ENCODE data around the gene TMEM91. TPM values are rescaled to one million over a fixed set of nuclear protein-coding genes. Genes with fewer than 3 reads are reported as not detected.

The TMEM91 gene
- total and polyA plus RNA-seq, 2 of the 13 experiments (the other 11 are each of a cell fraction or from before 2014, with no cell fraction given) = 6.3 to 10.3 TPM

- TF ChIP-seq GRHL1 (CRISPR knock-in tag; conservative IDR thresholded peaks at IDR 0.05) (no peak), TRAFD1 (CRISPR knock-in tag; IDR thresholded peaks at IDR 0.05; ENCODE audit: borderline replicate concordance) (no peak), YEATS4 (CRISPR knock-in tag; IDR thresholded peaks at IDR 0.05; ENCODE audit: borderline replicate concordance) (peak; percentile 72), NCOA5 (CRISPR knock-in tag; IDR thresholded peaks at IDR 0.05) (no peak), BCL6 (CRISPR knock-in tag; IDR thresholded peaks at IDR 0.05) (0 out of 2 replicates have a peak, but pooled peaks have one; percentile 23), HMGXB4 (CRISPR knock-in tag; IDR thresholded peaks at IDR 0.05; ENCODE audit: borderline replicate concordance in 1 of 2, low read depth in 1 of 2) (peak; percentile 81 to 94; a peak in 3 of 4 replicates), PRMT3 (CRISPR knock-in tag; IDR thresholded peaks at IDR 0.05; ENCODE audit: borderline replicate concordance, low read depth) (no peak), ETS1 (CRISPR knock-in tag; IDR thresholded peaks at IDR 0.05) (no peak), ZSCAN31 (CRISPR knock-in tag; IDR thresholded peaks at IDR 0.05; ENCODE audit: low read depth) (no peak; the same call in none of the 2 replicates), HOXA7 (CRISPR knock-in tag; IDR thresholded peaks at IDR 0.05) (no peak), MTF1 (CRISPR knock-in tag; IDR thresholded peaks at IDR 0.05) (no peak), ZNF292 (CRISPR knock-in tag; IDR thresholded peaks at IDR 0.05; ENCODE audit: borderline replicate concordance, low read depth) (no peak), EED (CRISPR knock-in tag; IDR thresholded peaks at IDR 0.05) (no peak), ZNF615 (CRISPR knock-in tag; IDR thresholded peaks at IDR 0.05; ENCODE audit: borderline replicate concordance) (no peak), FUBP1 (CRISPR knock-in tag; IDR thresholded peaks at IDR 0.05; ENCODE audit: borderline replicate concordance) (no peak), ZNF550 (CRISPR knock-in tag; IDR thresholded peaks at IDR 0.05; ENCODE audit: borderline replicate concordance) (no peak), HIVEP1 (CRISPR knock-in tag; IDR thresholded peaks at IDR 0.05) (no peak), GTF3A (CRISPR knock-in tag; conservative IDR thresholded peaks at IDR 0.05) (no peak), GPN1 (CRISPR knock-in tag; IDR thresholded peaks at IDR 0.05; ENCODE audit: borderline replicate concordance) (0 out of 2 replicates have a peak, but pooled peaks have one; percentile 20), ZNF3 (CRISPR knock-in tag; IDR thresholded peaks at IDR 0.05) (0 out of 2 replicates have a peak, but pooled peaks have one; percentile 23)
Observed at GRCh38 chr19:41352609-41353465, 23.5 kb upstream of the TMEM91 start (continued).

All from HepG2 (cell line).